HG03064 (cell line): ENCODE data around the gene CNGA2.

Experiments used
- ATAC-seq: cut with Tn5 transposase; IDR thresholded peaks from one replicate; pipeline ENCODE4 v1.9.1; 2021; ENCODE audit warnings: low read depth; ENCODE audit not compliant: unreplicated experiment

The CNGA2 gene

DNA sequence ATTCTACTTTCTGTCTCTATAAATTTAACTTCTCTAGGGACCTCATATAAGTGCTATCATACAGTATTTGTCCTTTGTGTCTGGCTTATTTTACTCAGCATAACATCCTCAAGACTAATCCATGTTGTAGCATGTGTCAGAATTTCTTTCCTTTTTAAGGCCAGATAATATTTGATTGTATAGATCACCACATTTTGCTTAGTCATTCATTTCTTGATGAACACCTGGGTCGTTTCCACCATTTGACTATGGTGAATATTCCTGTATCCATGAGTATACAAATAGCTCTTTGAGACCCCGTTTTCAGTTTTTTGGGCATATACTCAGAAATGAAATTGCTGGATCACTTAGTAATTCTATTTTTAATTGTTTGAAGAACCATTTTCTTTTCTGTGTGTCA, 12.0 kb downstream of the CNGA2 start:
- ATAC-seq: no peak

DNA sequence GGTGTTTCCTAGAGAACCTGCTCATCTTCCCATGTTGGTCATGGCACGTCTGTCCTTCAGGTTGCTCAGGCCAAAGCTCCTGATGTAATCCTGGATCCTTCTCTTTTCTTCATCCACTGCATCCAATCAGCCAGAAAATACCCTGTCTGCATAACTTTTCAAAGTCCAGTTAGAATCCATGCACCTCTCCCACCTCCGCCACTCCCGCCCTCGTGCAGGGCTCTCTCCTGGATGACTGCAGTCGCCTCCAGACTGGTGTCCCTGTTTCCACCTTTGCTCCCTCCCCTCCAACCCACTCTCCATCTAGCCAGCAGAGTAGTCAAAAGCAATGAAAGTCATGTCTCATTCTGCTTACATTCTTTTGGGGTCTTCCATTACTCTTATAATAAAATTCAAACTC, 16.0 kb downstream of the CNGA2 start:
- no peak for ATAC-seq

DNA sequence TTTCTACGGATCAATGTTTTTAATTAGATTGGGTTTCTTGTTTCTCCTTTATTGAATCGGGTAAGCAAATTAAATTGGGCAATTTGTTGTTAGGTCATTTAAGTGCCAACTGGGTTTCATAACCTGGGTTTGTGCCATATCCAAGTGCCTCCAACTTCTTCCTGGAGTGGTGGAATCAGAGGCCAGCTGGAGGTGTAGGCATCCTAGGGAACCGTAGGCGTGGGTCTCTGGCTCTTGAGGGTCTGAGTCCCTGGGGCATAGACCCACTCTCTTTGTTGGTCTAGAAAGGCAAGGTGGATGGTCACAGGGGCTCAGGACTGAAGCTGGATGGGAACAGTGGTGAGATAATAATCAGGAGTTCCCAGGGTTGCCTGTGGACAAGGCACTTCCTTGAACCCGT, 18.3 kb downstream of the CNGA2 start:
- no peak for ATAC-seq

DNA sequence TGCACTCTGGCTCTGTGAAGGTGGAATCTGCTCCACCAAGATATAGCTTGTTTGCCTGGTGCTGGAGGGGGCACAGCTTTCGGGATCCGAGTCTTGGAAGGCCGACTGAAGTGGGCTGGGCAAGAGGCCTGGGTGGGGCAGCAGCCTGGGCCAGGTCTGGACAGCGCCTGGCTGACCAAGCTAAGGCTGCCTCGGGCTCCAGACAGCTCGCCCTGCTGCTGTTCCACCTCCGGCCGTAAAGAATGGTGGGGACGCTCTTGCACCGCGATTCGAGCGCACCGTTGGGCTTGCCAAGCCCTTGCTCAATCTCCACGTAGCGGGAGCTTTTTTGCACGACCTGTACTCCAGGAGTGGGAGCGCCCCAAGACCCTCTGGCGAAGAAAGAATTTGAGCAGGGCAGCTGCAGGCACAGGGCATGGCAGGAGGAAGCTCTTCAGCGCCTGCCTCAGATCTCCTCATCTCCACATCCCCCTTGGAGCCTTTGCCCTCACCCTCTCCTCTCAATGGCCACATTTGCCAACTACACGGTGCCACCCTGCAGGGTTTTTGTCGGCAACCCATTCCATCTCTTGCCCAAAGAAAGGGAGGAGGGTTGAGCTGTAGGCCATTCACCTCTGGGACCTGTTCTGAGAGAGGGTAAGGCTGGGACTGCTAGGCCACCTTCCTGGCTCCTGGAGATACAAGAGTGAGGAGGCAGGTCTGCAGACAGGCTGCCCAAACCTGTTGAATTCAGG, 18.9 kb downstream of the CNGA2 start:
- no peak for ATAC-seq

DNA sequence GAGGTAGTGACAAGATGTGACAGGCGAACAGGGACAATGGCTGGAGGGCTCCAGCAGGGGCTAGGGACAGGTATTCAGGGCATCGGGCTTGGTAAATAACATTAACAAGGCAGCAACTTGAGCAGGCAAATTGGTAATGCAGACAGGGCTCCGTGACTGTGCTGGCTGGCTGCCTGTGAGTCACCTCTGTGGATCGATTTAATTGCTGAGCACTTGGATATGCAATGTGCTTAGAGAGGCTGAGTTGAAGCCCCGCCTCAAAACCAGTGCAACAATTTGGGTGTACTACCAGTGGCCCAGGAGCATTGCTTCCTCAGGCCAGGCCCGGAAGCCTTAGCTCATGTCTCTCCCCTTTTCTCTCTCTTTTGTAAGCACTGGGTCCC, 19.5 kb downstream of the CNGA2 start:
- no peak for ATAC-seq

DNA sequence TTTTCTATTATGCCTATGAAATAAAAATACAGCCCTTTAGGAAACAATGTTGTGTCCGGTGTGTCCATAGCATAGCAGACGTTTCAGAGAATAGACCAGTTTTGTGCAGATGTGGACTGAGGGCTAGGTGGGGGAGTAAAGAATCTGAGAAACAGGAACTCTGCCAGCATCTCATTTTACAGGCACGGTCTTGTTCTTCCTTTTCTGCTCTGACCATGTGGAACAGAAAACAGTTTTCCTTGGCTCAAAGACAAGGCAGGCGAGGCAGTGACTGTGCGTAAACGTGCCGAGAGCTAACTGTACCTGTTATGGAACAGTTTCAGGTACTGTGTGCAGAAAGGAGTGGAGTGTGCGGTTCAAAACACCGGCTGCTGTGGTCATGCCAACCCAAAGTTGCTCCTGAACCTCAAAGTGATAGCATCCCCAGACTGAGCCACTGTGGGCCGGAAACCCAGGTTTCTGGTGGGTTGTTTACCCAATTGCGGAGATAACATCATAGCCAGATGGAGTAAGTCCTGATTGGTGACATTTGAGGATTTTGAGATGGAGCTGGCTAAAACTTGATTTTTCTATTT, 20.2 kb downstream of the CNGA2 start:
- no peak for ATAC-seq

DNA sequence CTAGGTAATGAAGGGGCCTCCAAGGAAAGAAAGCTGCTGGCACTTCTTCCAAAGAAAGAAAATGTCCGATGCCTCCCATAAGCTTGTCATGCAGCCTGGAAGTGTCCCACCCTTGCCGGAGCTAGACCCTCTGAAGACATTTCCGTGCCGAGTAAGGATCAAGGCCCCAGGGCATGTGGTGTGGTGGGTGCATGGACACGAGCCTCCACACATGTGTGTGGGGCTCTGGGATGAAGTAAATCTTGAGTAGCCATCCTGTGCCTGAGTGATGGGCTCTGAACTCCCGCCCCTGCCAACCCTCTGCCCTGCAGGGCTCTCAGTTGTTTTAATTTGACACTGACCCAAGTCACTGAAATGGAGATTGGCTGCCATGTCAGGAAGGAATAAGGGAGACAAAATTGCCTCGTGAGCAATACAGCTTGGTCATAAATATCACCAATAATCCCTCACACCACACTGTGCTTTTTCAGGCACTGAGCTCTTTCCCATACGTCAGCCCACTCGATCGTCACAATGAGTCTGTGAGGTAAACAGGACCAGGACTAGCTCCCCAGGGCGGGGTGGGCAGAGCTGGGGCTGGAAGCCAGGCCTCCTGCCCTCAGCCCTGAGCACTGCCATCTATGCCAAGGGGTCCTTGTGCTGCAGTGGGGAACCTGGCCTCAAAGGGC, 24.6 kb downstream of the CNGA2 start:
- no peak for ATAC-seq

DNA sequence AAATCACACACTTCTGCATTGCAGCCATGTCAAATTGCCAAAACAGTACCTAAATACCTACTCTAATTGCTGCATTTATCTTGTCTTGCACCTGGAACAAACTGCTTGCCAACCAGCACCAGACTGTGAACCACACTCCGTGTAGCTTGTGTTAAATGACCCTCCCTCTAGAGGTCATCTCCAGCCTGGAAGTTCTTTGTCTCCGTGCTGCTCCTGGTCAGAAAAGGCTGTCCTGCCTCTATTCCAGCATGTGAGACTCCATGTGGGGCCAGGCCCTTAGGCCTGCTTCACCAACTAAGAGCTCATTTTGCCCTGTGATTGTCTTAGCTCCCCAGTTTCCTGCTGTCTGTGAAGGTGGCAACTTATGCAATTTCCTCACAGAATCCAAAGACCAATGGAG, 28.3 kb downstream of the CNGA2 start:
- ATAC-seq: no peak

DNA sequence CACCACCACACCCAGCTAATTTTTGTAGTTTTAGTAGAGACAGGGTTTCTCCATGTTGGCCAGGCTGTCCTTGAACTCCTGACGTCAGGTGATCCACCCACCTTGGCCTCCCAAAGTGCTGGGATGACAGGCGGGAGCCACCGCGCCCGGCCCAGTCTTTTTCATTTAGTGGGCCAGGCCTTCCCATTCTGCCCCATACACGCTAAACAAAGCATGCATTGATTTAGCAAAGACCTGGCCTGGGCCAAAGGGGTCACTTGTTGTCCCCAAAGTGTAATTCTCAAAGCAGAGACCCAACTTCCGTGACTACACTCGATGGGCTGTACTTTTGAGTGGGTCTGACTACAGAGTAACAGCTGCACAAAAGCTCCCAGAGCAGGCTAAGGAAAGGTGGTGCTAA, 29.2 kb downstream of the CNGA2 start:
- no peak for ATAC-seq

DNA sequence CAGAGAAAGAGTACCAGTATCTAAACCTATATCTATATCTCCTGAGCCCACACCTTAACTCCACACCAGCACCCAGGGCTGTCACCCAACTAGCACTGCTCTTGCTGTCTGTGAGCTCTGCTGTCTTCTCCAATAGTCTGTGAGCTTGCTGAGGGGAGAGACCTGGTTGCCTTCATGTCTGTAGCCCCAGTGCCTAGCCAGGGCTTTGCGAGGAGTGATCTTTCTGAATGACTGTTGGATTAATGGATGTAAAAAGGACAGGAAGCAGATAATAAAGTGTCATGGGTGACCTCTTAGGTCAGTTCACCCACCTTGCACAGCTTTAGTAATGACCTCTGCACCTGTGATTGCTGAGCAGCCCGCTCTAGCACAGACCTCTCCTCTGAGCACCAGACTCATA, 30.5 kb downstream of the CNGA2 start:
- ATAC-seq: no peak

DNA sequence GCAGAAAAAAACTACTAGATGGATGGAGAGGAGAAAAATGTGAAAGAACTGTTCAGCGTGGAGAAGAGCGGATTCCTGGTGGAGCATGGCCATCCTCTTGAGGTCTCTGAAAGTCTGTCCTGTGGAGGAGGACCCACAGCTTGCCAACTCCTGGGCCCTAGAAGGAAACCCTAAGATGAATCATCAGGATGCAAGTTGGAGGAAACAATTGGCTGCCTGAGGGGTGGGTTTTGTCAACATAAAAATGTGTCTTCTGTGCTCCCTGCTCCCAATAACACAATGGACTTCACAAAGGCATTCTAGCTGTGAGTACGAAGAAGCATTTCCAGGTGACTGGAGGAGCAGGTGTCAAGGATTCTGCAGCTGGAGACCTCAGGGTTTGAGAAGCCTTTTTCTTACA, 37.2 kb downstream of the CNGA2 start:
- no peak for ATAC-seq

DNA sequence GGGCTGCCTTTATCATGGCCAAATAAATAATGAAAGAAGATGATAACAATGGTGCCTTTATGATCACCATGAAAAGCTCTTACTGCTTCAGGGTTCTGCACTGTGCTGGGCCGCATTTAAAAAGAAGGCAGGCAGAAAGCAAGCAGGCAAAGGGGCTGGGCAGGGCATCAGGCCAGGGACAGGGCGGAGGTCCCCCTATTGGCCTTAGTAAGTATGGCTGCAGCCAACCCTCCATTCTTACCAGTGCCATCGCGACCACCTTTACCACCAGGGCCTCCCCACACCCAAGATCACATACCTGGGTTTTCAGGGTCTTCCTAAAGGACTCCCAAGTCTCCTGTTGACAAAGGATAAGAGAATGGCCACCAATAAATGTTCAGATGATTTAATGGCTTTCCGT, 38.9 kb downstream of the CNGA2 start:
- no peak for ATAC-seq

DNA sequence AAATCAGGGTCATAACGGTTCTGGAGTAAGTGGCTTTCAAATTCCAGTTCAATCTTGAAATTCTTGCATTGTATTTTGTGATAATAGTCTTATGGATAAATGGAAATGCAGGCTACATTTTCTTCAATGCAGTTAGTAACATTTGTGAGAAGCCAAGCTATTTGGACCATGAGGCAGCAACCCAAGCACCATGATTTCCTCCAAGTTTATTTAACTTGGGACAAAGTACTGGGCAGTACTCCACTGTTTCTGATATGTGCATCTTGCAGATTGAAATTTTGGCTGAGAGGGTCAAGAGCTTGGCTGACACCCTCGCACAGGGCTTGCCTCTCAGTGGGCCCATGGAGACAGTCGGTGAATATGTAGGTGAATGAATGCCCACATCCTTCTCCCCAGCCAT, 39.9 kb downstream of the CNGA2 start:
- no peak for ATAC-seq

DNA sequence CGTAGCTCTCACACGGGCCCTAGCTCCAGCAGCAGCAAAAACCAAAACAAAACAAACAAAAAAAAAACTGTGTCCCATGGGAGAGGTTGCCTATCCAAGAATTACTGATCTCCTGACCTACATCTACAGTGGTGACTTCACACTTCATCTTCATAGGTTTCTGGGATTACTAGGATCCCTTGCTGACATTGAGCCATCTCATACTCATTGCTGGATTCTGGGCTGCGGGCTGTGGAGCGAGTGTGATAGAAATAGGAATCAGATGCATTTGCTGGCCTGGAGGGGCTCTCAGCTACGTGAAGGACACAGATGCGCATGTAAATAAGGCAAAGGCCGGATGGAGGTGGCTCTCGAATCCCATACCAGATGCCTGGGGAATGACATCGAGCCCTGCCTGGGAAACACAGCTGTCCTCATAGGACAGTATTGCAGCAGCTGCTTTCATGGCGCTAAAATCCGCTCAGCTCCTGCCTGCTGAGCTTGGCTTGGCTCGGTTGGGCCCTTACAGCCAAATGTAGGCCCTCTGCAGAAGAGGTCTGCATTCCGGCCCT, 41.7 kb downstream of the CNGA2 start:
- ATAC-seq: no peak

DNA sequence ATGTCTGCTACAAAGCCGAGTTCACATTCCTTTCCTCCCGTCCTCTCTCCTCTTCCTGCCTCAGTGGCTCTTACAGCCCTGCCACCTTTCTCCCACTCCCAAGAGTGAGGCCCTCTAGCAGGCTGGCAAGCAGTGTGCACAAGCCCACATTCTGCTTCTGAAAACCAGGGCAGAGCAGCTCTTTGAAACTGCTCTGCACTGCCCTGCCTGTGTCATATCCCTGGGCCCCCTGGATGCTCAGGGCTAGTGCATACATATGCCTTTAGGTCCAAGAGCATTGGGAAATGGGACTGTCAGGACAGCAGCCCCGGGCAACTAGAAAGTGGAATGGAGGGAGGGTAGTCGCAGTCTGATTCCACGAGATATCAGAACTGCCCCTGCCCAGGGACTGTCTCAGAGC, 42.4 kb downstream of the CNGA2 start:
- no peak for ATAC-seq

DNA sequence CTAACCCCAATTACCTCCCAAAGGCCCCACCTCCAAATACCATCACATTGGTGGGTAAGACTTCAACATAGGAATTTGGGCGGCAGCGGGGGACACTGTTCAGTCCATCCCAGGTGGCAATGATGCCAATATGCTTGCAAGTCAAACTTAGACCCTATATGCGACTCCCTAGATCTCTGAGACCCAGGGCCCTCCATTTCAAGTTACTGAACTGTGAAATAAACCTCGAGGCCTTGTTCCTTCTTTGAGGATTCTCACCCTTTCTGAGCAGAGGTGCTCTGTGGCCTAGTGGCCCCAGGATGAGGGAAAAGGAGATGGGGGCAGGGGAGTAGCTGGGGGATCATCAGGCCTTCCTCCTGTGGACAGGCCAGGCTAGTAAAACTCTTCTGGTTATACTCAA, 44.7 kb downstream of the CNGA2 start:
- ATAC-seq: no peak

DNA sequence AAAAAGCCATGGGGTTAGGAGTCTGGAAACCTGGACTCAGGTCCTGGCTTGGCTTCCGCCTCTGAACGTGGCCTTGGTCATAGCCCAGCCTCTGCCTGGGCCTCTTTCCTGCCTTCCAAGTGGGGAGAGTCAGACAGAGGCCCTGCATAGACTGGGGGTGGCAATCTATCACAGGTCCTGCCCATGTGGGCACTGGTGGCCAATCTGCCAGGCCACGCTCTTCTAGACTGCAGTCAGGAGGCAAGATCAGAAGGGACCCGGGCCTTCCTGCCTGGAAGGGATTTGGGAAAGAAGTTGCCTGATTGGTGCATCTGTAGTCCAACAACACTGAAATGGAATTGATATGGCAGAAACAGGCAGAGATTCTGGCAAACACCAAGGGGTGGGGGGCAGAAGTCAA, 46.1 kb downstream of the CNGA2 start:
- no peak for ATAC-seq

DNA sequence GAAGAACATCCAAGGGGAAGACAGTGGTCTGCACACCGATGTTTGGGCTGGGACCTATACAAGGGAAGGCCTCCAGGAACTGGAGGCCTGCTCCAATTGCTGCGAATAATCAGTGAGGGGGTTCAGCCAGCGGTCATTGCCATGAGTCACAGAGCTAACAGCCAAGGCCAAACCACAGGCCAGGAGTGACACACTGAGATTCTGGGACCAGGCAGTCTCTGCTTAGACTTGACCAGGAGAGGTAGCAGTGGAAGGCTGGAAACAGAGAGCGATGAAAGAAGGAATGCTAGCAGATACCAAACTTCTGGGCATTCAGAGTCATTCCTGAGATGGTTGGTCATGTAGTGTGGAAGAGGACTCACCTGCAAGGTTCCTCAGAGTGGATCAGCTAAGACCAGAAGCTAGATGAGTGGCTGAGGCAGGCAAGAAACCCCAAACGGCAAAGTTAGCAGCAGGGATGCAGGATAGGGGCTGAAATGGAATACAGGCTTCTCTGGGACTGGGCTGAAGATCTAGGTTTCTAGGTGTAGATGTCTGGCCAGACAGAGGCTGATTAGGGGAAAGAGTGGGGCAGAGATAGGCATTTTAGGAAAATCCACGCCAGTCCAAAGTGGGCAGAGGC, 54.7 kb downstream of the CNGA2 start:
- no peak for ATAC-seq

DNA sequence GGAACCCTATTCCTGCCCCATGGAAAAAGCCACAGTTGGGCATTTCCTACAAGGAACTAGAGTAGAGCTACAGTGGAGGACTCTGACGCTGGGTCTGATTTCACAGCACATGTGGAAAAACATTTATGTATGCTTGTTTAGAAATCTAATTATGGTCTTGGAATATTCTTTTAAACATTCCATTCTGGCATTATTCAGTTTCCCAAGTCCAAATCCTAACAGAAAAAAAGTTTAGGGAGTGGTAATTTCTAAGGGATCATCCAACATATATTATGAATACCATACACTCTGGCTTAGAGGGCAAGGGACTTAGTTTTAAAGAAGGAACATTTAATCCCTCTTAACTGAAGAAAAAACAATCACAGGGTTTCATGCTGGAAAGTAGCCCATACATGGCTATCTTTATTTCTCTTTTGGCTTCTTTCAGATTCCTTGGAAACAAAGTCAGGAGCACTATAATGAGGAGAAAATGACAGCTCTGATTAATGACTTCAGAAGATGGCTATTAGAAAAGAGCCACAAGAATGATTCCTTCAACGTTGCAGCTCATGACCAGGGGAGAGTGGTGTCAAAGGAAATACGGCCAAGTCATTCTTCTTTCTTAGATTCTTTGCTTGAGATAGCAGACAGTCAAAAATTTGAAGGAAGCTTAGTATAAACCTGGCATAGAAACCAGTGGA, 56.1 kb downstream of the CNGA2 start:
- no peak for ATAC-seq

DNA sequence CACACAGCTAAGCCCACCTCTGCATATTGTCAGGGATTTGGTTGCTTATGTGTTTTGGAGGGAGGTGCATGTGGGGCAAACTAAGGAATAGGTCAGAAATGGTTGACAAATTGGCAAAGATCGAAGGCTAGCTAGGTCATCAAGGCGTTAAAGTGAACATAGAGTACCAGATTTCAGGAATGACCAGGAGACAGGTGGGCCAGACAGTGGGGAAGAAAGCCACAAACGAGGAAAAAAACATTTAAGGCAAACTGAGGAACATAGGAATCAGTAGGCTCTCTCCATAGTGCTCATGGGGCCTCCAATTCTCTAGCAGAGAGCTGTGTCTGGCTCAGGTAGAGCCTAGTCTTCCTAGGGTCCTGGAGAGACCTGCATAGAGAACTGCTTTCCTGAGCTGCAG, 57.4 kb downstream of the CNGA2 start:
- ATAC-seq: no peak

DNA sequence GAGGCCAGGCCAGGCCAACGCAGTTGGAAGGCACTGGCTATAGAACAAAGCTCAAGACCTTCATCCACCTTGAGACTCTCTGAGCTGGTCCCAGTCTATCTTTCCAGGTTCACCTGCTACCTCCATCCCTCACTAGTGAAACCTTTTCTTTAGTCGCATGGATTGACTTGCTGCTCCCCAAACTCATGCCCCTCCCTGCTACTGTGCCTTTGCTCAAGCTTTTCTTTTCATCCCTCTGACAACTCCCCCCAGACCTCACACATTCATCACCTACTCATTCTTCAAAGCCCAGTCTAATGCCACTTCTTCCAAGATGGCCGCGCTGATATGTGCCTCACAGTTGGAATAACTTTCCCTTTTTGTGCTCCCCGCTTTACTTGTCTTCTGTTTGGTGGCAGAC, 58.0 kb downstream of the CNGA2 start:
- no peak for ATAC-seq
